ELR (cell line): ENCODE results near the gene TEN1.

Source experiments
- DNase-seq: peaks from one replicate; pipeline ENCODE4 v3.0.0-alpha.2; 2015; ENCODE audit warnings: low read depth

Gene TEN1

GRCh38 chr17:75976175-75976848 lies 2.7 kb upstream of the TEN1 start:
- DNase-seq, result no peak

GRCh38 chr17:75979705-75980187 lies 706 bp downstream of the TEN1 start:
- no peak for DNase-seq

- DNase-seq, result peak; percentile 28
These were observed 1.4 kb downstream of the TEN1 start for GRCh38 chr17:75980188-75981018.

- DNase-seq, result no peak
These were observed 2.1 kb downstream of the TEN1 start for GRCh38 chr17:75981019-75981615.

GRCh38 chr17:75983501-75984181 lies 4.6 kb downstream of the TEN1 start:
- no peak for DNase-seq

GRCh38 chr17:75985986-75986385 lies 6.9 kb downstream of the TEN1 start:
- no peak for DNase-seq

- no peak for DNase-seq
These were observed 8.0 kb downstream of the TEN1 start for GRCh38 chr17:75987041-75987440.

- no peak for DNase-seq
These were observed 12.4 kb downstream of the TEN1 start for GRCh38 chr17:75991396-75991795.

GRCh38 chr17:75994802-75995370 lies 15.8 kb downstream of the TEN1 start:
- DNase-seq, result no peak

- DNase-seq, result no peak
These were observed 16.4 kb downstream of the TEN1 start for GRCh38 chr17:75995385-75995925.

GRCh38 chr17:75996665-75997590 lies 17.9 kb downstream of the TEN1 start:
- peak; percentile 87 for DNase-seq

GRCh38 chr17:75998327-75998795 lies 19.3 kb downstream of the TEN1 start:
- peak; percentile 81 for DNase-seq

GRCh38 chr17:76000016-76000754 lies 21.1 kb downstream of the TEN1 start:
- DNase-seq, result peak; percentile 74

- no peak for DNase-seq
These were observed 21.9 kb downstream of the TEN1 start, which contains the start of gene CDK3 for GRCh38 chr17:76000755-76001521. Gene CDK3 (plus strand): TSS chr17:76000855. CDS start chr17:76001426, 571 bp downstream.

GRCh38 chr17:76002100-76002499 lies 23.1 kb downstream of the TEN1 start:
- DNase-seq, result no peak

- no peak for DNase-seq
These were observed 24.9 kb downstream of the TEN1 start for GRCh38 chr17:76003915-76004314.

- no peak for DNase-seq
These were observed 25.8 kb downstream of the TEN1 start for GRCh38 chr17:76004750-76005262.
